Superior temporal gyrus (tissue), 1 donor: ENCODE data around the gene CALB2.
"Not testable (repeated sequence)": the region's sequence is repeated elsewhere in the genome, so short reads cannot be mapped to it uniquely, and the experiment has no call there.

ENCODE experiments used
- DNase-seq: peaks from one replicate; pipeline ENCODE4 v3.0.0-alpha.2; 2016; ENCODE audit errors: extremely low spot score

CALB2 gene

GRCh38 chr16:71352963-71353460 is 5.5 kb upstream of the CALB2 start:
- no peak for DNase-seq

GRCh38 chr16:71353736-71354135 is 4.8 kb upstream of the CALB2 start:
- peak; percentile 38 for DNase-seq

- no peak for DNase-seq
These were observed 4.4 kb upstream of the CALB2 start for GRCh38 chr16:71354156-71354555.

- DNase-seq, result no peak
These were observed 2.3 kb upstream of the CALB2 start for GRCh38 chr16:71356051-71356740.

GRCh38 chr16:71356936-71357335 is 1.6 kb upstream of the CALB2 start:
- DNase-seq, result not testable (repeated sequence)

GRCh38 chr16:71357681-71358080 is 842 bp upstream of the CALB2 start:
- DNase-seq, result no peak

- no peak for DNase-seq
These were observed 908 bp downstream of the CALB2 start for GRCh38 chr16:71359431-71359830.

GRCh38 chr16:71360378-71360777 is 1.9 kb downstream of the CALB2 start:
- no peak for DNase-seq

- no peak for DNase-seq
These were observed 5.7 kb downstream of the CALB2 start for GRCh38 chr16:71364133-71364681.

GRCh38 chr16:71365021-71365420 is 6.5 kb downstream of the CALB2 start:
- DNase-seq, result no peak

- DNase-seq, result peak; percentile 18
These were observed 8.9 kb downstream of the CALB2 start for GRCh38 chr16:71367241-71367976.

- DNase-seq, result no peak
These were observed 10.4 kb downstream of the CALB2 start for GRCh38 chr16:71368958-71369357.

GRCh38 chr16:71369494-71369893 is 11.0 kb downstream of the CALB2 start:
- no peak for DNase-seq

GRCh38 chr16:71371237-71371636 is 12.7 kb downstream of the CALB2 start:
- DNase-seq, result no peak

- DNase-seq, result no peak
These were observed 14.6 kb downstream of the CALB2 start for GRCh38 chr16:71373073-71373472.

GRCh38 chr16:71376465-71377157 is 18.1 kb downstream of the CALB2 start:
- no peak for DNase-seq

GRCh38 chr16:71379711-71380110 is 21.2 kb downstream of the CALB2 start:
- no peak for DNase-seq

GRCh38 chr16:71380831-71381230 is 22.3 kb downstream of the CALB2 start:
- DNase-seq, result no peak

GRCh38 chr16:71383054-71383773 is 24.7 kb downstream of the CALB2 start:
- no peak for DNase-seq

GRCh38 chr16:71384073-71384724 is 25.7 kb downstream of the CALB2 start:
- no peak for DNase-seq
